Activated CD4-positive, alpha-beta T cell treated with anti-CD3 and anti-CD28 coated beads for 4 hours (primary cell): Measurements from ENCODE around the gene TMEM131L.

Source experiments
- DNase-seq, 2 donors: peaks; one replicate each; pipeline ENCODE4 v3.0.0-alpha.2; 2020

Gene TMEM131L

DNA sequence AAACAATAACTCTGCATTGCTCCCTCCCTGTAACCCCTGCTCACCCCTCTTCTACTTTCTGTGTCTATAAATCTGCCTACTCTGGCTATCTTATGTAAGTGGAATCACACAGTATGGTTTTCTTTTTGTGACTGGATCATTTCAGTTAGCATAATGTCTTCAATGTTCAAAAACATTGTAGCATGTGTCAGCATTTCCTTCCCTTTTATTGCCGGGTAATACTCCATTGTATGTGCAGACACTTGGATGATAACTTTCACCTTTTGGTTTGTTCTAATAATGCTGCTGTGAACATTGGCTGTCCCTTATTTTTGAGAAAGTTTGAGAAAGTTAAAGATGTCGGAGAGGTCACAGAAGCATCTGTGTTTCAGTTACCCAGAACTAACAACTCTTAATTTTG is 157.3 kb downstream of the TMEM131L start:
- no peak for DNase-seq

DNA sequence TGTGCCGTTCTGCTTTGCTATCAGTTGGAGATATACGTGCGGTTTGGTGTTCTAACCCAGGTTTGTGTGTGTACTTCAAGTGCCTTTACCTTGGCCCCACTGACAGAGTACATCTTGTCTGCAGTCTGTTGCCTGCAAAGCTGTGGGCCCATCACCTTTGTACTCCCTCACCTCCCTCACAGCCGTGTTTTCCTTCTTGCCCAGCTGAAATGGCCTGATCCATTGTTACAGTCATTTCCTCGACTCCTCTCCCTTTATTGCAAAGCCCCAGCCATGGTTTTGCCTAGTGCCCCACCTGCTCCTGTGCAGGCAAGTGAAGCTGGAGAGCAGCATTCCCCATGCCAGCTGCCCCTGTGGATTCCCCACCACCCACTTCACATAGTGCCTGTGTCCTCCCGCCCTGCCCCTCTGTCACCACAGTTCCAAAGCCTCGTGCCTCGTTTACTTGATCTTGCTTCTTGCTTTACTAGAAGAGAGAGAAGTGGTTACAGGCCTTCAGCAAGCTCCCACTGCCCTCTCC is 162.7 kb downstream of the TMEM131L start:
- no peak for DNase-seq

GRCh38 chr4:153629776-153630175 is 163.6 kb downstream of the TMEM131L start:
- no peak for DNase-seq

GRCh38 chr4:153634738-153635353 is 168.7 kb downstream of the TMEM131L start:
- no peak for DNase-seq

DNA sequence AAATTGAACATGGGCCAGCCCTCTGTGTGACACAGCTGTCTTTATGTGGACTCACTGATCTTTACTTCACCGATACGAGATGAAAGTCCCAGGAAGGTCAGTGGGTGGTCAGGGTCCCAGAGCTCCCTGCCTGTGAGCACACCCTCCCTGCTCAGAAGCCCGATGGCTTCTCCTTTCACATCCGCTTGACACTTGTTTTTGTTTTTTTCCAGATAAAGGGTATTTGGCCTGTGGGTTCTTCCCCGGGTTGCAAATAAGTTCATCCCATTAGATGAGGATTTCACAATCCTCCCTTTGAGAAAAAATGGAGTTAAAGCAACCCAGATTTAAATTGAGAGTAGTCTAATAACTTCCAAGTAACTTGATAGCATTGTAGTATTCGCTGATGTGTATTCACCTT is 169.7 kb downstream of the TMEM131L start:
- DNase-seq, result no peak

GRCh38 chr4:153637201-153637600 is 171.0 kb downstream of the TMEM131L start:
- DNase-seq, result no peak

- DNase-seq, result no peak
Observed at GRCh38 chr4:153638011-153638410, 171.9 kb downstream of the TMEM131L start.

GRCh38 chr4:153638999-153639398 is 172.8 kb downstream of the TMEM131L start:
- DNase-seq, result no peak

- no peak for DNase-seq
Observed at GRCh38 chr4:153639833-153640802, 174.0 kb downstream of the TMEM131L start.

- no peak for DNase-seq
Observed at GRCh38 chr4:153641532-153641931, 175.4 kb downstream of the TMEM131L start.

- DNase-seq, result no peak
Observed at GRCh38 chr4:153643406-153644383, 177.5 kb downstream of the TMEM131L start.

- no peak for DNase-seq
Observed at GRCh38 chr4:153645183-153645582, 179.0 kb downstream of the TMEM131L start.

GRCh38 chr4:153646261-153646660 is 180.1 kb downstream of the TMEM131L start:
- no peak for DNase-seq

DNA sequence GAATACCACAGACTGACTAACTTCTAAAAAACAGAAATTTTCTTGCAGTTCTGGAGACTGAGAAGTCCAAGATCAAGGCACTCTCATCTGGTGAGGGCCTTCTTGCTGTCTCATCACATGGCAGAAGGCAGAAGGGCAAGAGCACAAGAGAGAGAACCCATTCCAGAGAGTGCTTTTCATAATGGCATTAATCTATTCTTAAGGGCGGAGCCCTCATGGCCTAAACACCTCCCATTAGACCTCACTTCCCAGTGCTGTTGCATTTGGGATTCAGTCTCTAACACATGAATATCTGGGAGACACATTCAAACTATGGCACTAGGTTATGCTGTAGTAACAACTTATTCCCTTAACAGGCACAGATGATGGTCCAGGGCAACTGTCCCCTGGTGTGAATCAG is 180.8 kb downstream of the TMEM131L start:
- no peak for DNase-seq

DNA sequence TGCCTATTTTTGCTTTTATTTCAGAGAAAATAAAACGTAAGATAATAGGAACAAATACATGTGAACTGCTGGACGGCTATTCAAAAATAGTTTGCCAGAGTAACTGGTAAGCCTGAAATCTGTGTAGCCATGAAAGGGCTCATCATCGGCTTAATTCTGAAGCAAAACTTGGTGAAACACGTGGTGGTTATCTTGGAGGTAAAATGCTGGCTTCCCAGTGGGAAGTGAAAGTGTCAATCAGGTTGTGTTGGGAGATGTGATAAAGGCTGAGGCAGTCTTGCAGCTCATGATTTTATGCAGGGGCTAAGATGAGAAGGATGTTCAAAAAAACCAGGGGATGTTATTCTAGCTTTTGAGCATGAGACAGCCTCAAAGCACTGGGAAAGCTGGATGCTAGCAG is 181.8 kb downstream of the TMEM131L start:
- no peak for DNase-seq

GRCh38 chr4:153649572-153649991 is 183.4 kb downstream of the TMEM131L start:
- no peak for DNase-seq

DNA sequence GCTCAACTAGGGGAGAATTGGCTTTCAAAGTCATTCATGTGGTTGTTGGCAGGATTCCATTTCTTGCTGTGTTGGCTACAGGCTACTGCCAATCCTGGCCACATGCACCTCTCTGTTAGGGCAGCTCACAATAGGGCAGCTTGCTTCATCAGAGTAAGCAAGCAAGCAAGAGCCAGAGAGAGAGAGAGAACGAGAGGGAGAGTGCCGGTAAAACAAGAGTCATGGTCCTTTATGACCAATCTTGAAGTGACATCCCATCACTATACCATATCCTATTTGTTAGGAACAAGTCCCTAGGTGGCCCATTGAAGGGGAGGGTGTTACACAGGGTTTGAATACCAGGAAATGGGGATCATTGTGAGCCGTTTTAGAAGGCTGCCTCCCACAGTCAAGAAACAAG is 185.0 kb downstream of the TMEM131L start:
- no peak for DNase-seq

DNA sequence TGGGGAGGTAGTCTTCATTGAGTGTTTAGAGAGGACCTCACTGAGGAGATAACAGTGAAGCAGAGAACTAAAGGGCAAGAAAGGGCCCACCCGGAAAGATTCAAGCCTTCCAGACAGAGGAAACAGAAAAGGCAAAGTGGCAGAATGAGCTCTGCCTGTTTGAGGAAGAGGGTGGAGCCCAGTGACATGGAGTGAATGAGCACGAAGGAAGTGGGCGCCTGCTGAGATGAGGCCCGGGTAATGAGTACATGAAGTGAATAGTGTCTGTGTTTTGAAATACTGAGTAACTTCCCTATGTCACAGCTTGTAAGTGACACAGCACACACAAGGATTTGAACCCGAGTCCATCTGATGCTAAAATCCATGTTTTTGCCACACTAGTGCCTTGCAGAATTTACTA is 185.4 kb downstream of the TMEM131L start:
- DNase-seq, result peak; percentile 46 to 53

GRCh38 chr4:153652051-153652784 is 186.1 kb downstream of the TMEM131L start:
- DNase-seq, result no peak

- no peak for DNase-seq
Observed at GRCh38 chr4:153655002-153655541, 188.9 kb downstream of the TMEM131L start.

GRCh38 chr4:153655928-153656327 is 189.8 kb downstream of the TMEM131L start:
- DNase-seq, result no peak
